GM12878 (cell line): ENCODE data around the gene CHD6. TPM values are rescaled to one million over a fixed set of nuclear protein-coding genes. Genes with fewer than 3 reads are reported as not detected.

Source experiments
- ATAC-seq: fragments of 200-7000 bp; cut with Tn5 transposase; 3 replicates; pipeline ENCODE4 v1.9.1; 2020; ENCODE audit warnings: mild to moderate bottlenecking, moderate library complexity
- BruUV-seq: library from RNA; stranded (reverse); fragments of 400-500 nt; replicated peaks from 2 replicates; lab custom pipeline; 2021; lab: Mats Ljungman, UMichigan
- CTCF ChIA-PET: fragments of 300-600 bp; sonication (Branson Sonifier 250); formaldehyde crosslinking; extraction: SDS; loops from one replicate; lab custom pipeline; 2021; ENCODE audit warnings: inconsistent platforms; lab: Yijun Ruan, JAX
- POLR2A ChIA-PET: fragments of 350-600 bp; formaldehyde crosslinking; extraction: SDS; loops from one replicate; lab custom pipeline; 2021; ENCODE audit warnings: inconsistent platforms; lab: Charles Lee
- RAD21 ChIA-PET: fragments of 300-600 bp; sonication (Branson Sonifier 250); formaldehyde crosslinking; loops from one replicate; lab custom pipeline; 2023; ENCODE audit warnings: antibody characterized with exemption; ENCODE audit not compliant: unreplicated experiment; lab: Charles Lee
- SMC1A ChIA-PET: fragments of 300-600 bp; sonication (Branson Sonifier 250); formaldehyde crosslinking; loops from one replicate; lab custom pipeline; 2023; ENCODE audit not compliant: unreplicated experiment, uncharacterized antibody; lab: Charles Lee
- DNase-seq: peaks from one replicate; pipeline ENCODE4 v3.0.0-alpha.2; 2011; ENCODE audit warnings: low read depth, low spot score
- FAIRE-seq: peaks from 3 replicates; lab custom pipeline; 2011; peaks lifted over from hg19 to GRCh38; lab: Jason Lieb, UNC
- H2AFZ ChIP-seq: 2 replicates; pipeline ENCODE4 v1.6.0; 2011; ENCODE audit warnings: low read depth, low read length, control low read depth; ENCODE audit not compliant: control insufficient read depth
- H3K27ac ChIP-seq: 2 replicates; pipeline ENCODE4 v1.5.1; 2011; ENCODE audit warnings: control low read depth; ENCODE audit not compliant: control insufficient read depth, insufficient read depth
- H3K27me3 ChIP-seq, 2 experiments: replicated peaks in 1 of 2; 2 replicates each; pipeline versions ENCODE4 v1.6.0 to v1.6.1; 2011; ENCODE audit warnings: low read length in 1 of 2; ENCODE audit not compliant: control insufficient read depth in 2 of 2, insufficient read depth in 2 of 2
- H3K36me3 ChIP-seq, 2 experiments: 2 replicates each; pipeline ENCODE4 v1.5.1; 2011; ENCODE audit warnings: low read length in 1 of 2; ENCODE audit not compliant: control insufficient read depth in 2 of 2, insufficient read depth in 2 of 2
- H3K4me1 ChIP-seq: 2 replicates; pipeline ENCODE4 v1.6.1; 2011; ENCODE audit warnings: mild to moderate bottlenecking, low read length, moderate library complexity, mixed read lengths; ENCODE audit not compliant: control insufficient read depth, insufficient read depth
- H3K4me2 ChIP-seq: 2 replicates; pipeline ENCODE4 v1.6.0; 2011; ENCODE audit warnings: control low read depth; ENCODE audit not compliant: control insufficient read depth, insufficient read depth
- H3K4me3 ChIP-seq: fragments of 200-600 bp; sonication (generic); 2 replicates; pipeline ENCODE4 v1.5.1; 2016
- H3K79me2 ChIP-seq: 2 replicates; pipeline ENCODE4 v1.6.0; 2011; ENCODE audit warnings: low read length; ENCODE audit not compliant: control insufficient read depth, insufficient read depth
- H3K9ac ChIP-seq: 2 replicates; pipeline ENCODE4 v1.8.0; 2011; ENCODE audit warnings: low read length, control low read depth, mixed read lengths; ENCODE audit not compliant: control insufficient read depth, insufficient read depth
- H3K9me3 ChIP-seq: replicated peaks from 3 replicates; pipeline ENCODE4 v1.5.1; 2011; ENCODE audit warnings: mild to moderate bottlenecking, low read length; ENCODE audit not compliant: control insufficient read depth, insufficient read depth
- H4K20me1 ChIP-seq: 2 replicates; pipeline ENCODE4 v1.6.0; 2011; ENCODE audit not compliant: control insufficient read depth, insufficient read depth
- BCL11A ChIP-seq: IDR thresholded peaks from 2 replicates; pipeline ENCODE4 v1.6.1; 2011; ENCODE audit warnings: low read depth, low read length
- CREB1 ChIP-seq: IDR thresholded peaks from 2 replicates; pipeline ENCODE4 v1.6.1; 2012; ENCODE audit warnings: low read depth, mild to moderate bottlenecking, inconsistent platforms
- FOXM1 ChIP-seq: IDR thresholded peaks from 2 replicates; pipeline ENCODE4 v1.6.1; 2012; ENCODE audit warnings: low read depth, mild to moderate bottlenecking, inconsistent platforms, low read length, moderate library complexity
- GABPA ChIP-seq: IDR thresholded peaks from 2 replicates; pipeline ENCODE4 v1.6.1; 2014; ENCODE audit warnings: antibody characterized with exemption, low read depth, mild to moderate bottlenecking, inconsistent platforms
- IKZF1 ChIP-seq: fragments of 450-650 bp; conservative IDR thresholded peaks from 2 replicates; pipeline ENCODE4 v1.6.1; 2017; ENCODE audit warnings: antibody characterized with exemption, mild to moderate bottlenecking
- IKZF2 ChIP-seq, 2 experiments: fragments of 450-650 bp; IDR thresholded peaks; 2 replicates each; pipeline ENCODE4 v1.6.1; 2017; ENCODE audit warnings: mild to moderate bottlenecking in 2 of 2, moderate library complexity in 2 of 2
- JUNB ChIP-seq: IDR thresholded peaks from 2 replicates; pipeline ENCODE4 v1.6.1; 2016; ENCODE audit warnings: antibody characterized with exemption, mild to moderate bottlenecking
- NBN ChIP-seq: fragments of 450-650 bp; IDR thresholded peaks from 2 replicates; pipeline ENCODE4 v1.6.1; 2016
- NFIC ChIP-seq: IDR thresholded peaks from 2 replicates; pipeline ENCODE4 v1.6.1; 2012; ENCODE audit warnings: low read depth, mild to moderate bottlenecking, inconsistent platforms, low read length, moderate library complexity
- PKNOX1 ChIP-seq: fragments of 450-650 bp; IDR thresholded peaks from 2 replicates; pipeline ENCODE4 v1.6.1; 2016; ENCODE audit warnings: mild to moderate bottlenecking
- RELA ChIP-seq: fragments of 450-650 bp; IDR thresholded peaks from 2 replicates; pipeline ENCODE4 v1.8.0; 2014; ENCODE audit warnings: borderline replicate concordance; ENCODE audit not compliant: partially characterized antibody
- RUNX3 ChIP-seq: IDR thresholded peaks from 2 replicates; pipeline ENCODE4 v1.6.1; 2012; ENCODE audit warnings: low read length, inconsistent platforms
- TCF7 ChIP-seq: IDR thresholded peaks from 2 replicates; pipeline ENCODE4 v1.6.1; 2014; ENCODE audit warnings: antibody characterized with exemption, borderline replicate concordance
- ZNF384 ChIP-seq: IDR thresholded peaks from 2 replicates; pipeline ENCODE4 v1.6.1; 2012; ENCODE audit warnings: low read depth, mild to moderate bottlenecking, low read length, improper control_type of control experiment, borderline replicate concordance
- in situ Hi-C: fragments of 300-500 bp; cut with MboI; formaldehyde crosslinking; loops from 9 replicates; pipeline ENCODE4 v1.14.3; 2018; ENCODE audit warnings: mixed read lengths
- intact Hi-C: fragments of 100-400 bp; cut with micrococcal nuclease; formaldehyde crosslinking; loops from one replicate; pipeline ENCODE4 v1.14.2; 2022; ENCODE audit not compliant: unreplicated experiment
- polyA plus RNA-seq, 11 experiments: library from polyadenylated mRNA; depleted of rRNA in 4 of 11; unstranded in 6 of 11; stranded (reverse) in 5 of 11; fragments of >200 nt; fragmentation: Nextera tagmentation in 4 of 11; fragmentation: Illumina TruSeq in 1 of 11; extraction: Ambion mirVana in 4 of 11; extraction: Trizol in 1 of 11; gene quantifications; 1 replicate in 1 of 11; 2 replicates in 10 of 11; pipeline versions ENCODE4 v1.2.1 to v1.2.3, GENCODE V29; 2011 to 2016; ENCODE audit warnings: inconsistent platforms in 2 of 11, missing spikeins in 2 of 11, low read depth in 1 of 11
- total RNA-seq, 4 experiments: library from RNA; depleted of rRNA in 3 of 4; stranded (reverse); fragments of >200 nt in 3 of 4; fragmentation: Illumina TruSeq in 1 of 4; extraction: Trizol in 1 of 4; gene quantifications; 2 replicates each; pipeline versions ENCODE4 v1.2.1 to v1.2.3, GENCODE V29; 2013 to 2021
- TF ChIP-seq, protein P1 (sequence below): fragments of 450-650 bp; IDR thresholded peaks from 2 replicates; pipeline ENCODE4 v1.6.1; 2017; ENCODE audit warnings: low read depth, mild to moderate bottlenecking, moderate library complexity

The CHD6 gene
- total and polyA plus RNA-seq, 10 of the 15 experiments (the other 5 are each of a cell fraction or from before 2014, with no cell fraction given) = 4.3 to 25.5 (median 17.1) TPM

GRCh38 chr20:41432746-41433145, 185.4 kb downstream of the CHD6 start:
- Histone ChIP-seq H3K27ac (peak overlapping the region; percentile 71), H4K20me1 (no peaks in the 10 kb centered on the region), H3K27me3 (no peaks in the 10 kb centered on the region), H3K4me1 (peaks cover 11% of the 10 kb centered on the region), H2AFZ (no peak overlapping the region), H3K9me3 (no peaks in the 10 kb centered on the region; the same call in 2 of the 3 replicates), H3K79me2 (no peaks in the 10 kb centered on the region), H3K4me2 (peak overlapping the region; percentile 31; the same call in 1 of the 2 replicates), H3K9ac (no peak overlapping the region), H3K4me3 (0 out of 2 replicates have a peak overlapping the region, but pooled peaks have one; percentile 14), H3K36me3 (peaks cover 0 to 6% of the 10 kb centered on the region in 2 experiments; a peak in 1 of 4 replicates)
- POLR2A ChIA-PET = no interaction called here
- SMC1A ChIA-PET = interaction anchor here (1.0 to 1.3 kb wide), 3 partner anchors 22 to 183 kb away, joined by 3 to 5 read pairs (median 3); no protein-coding TSS in a partner anchor
- CTCF ChIA-PET = interaction anchor here (1.1 kb wide), 1 partner anchor 22 kb away, joined by 3 read pairs; no protein-coding TSS in a partner anchor
- RAD21 ChIA-PET = no interaction called here
- ATAC-seq (peak; percentile 88), FAIRE-seq (no peak)
- in situ Hi-C loops = no loop called here
- TF ChIP-seq GABPA (0 out of 2 replicates have a peak, but pooled peaks have one; percentile 5), RUNX3 (peak; percentile 60; the same call in 1 of the 2 replicates), CREB1 (peak; percentile 8; the same call in 1 of the 2 replicates), FOXM1 (0 out of 2 replicates have a peak, but pooled peaks have one; percentile 17), NFIC (peak; percentile 15; the same call in 1 of the 2 replicates), PKNOX1 (no peak), IKZF2 (IDR thresholded peaks at IDR 0.05) (peak; percentile 55 to 77; a peak in 3 of 4 replicates), RELA (no peak), NBN (peak; percentile 31; the same call in 1 of the 2 replicates), JUNB (peak; percentile 26; the same call in 1 of the 2 replicates), BCL11A (no peak), TCF7 (no peak), ZNF384 (peak; percentile 64), IKZF1 (0 out of 2 replicates have a peak, but pooled peaks have one; percentile 23)
- TF ChIP-seq, protein P1, sequence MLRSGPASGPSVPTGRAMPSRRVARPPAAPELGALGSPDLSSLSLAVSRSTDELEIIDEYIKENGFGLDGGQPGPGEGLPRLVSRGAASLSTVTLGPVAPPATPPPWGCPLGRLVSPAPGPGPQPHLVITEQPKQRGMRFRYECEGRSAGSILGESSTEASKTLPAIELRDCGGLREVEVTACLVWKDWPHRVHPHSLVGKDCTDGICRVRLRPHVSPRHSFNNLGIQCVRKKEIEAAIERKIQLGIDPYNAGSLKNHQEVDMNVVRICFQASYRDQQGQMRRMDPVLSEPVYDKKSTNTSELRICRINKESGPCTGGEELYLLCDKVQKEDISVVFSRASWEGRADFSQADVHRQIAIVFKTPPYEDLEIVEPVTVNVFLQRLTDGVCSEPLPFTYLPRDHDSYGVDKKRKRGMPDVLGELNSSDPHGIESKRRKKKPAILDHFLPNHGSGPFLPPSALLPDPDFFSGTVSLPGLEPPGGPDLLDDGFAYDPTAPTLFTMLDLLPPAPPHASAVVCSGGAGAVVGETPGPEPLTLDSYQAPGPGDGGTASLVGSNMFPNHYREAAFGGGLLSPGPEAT = peak; percentile 85
- TF ChIP-seq, all 136 proteins: peak for 11
- no TSS peak for BruUV-seq
- intact Hi-C loops = no loop called here
- DNase-seq = peak; percentile 30
